GM21367 (cell line): ENCODE results near the gene ELN.
A peak's percentile ranks its signal among the peaks of the same experiment; 100 is the strongest.
"Not testable (repeated sequence)": the region's sequence is repeated elsewhere in the genome, so short reads cannot be mapped to it uniquely, and the experiment has no call there.

Experiments used
- ATAC-seq: cut with Tn5 transposase; IDR thresholded peaks from one replicate; pipeline ENCODE4 v1.9.1; 2021; ENCODE audit not compliant: unreplicated experiment

The ELN gene

GRCh38 chr7:74000489-74001149 lies 27.4 kb upstream of the ELN start:
- no peak for ATAC-seq

DNA sequence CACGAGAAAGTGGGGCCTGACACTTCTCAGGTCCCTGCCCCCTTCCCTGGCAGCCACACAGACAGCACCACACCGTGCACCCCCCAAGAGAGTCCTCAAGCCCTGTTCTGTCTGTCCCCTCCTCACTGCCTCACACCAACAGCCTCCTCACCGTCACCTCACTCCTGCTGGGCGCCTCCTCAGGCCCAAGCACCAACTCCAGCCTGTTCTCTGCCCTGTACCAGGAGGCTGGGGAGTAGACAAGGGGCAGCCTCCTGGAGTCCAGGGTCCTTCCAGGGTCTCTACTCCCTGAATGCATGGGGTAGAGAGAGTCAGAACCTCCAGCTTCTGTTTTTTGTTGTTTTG lies 26.9 kb upstream of the ELN start:
- no peak for ATAC-seq

DNA sequence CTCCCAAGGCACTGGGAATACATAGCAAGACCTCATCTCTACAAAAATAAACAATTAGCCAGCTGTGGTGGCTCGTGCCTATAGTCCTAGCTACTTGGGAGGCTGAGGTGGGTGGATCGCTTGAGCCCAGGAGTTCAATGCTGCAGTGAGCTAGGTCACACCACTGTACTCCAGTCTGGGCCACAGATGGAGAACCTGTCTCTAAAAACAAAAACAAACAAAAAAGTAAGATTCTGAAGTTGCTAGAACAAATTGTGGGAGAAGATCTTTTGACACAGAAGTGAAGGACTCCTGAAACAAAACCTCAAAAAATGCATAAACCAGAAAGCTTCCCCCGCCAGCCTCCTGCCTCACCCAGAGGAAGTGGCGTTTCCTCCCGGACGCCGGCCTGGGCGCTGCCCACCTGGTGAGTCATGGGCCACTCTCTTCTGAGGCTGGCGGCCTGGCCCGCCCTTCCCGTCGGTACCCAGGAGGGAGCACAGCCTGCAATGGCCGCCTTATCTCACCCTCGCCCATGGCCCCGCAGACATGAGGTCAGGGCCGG lies 25.4 kb upstream of the ELN start:
- no peak for ATAC-seq

- ATAC-seq, result no peak
Observed at GRCh38 chr7:74003621-74004020, 24.4 kb upstream of the ELN start.

DNA sequence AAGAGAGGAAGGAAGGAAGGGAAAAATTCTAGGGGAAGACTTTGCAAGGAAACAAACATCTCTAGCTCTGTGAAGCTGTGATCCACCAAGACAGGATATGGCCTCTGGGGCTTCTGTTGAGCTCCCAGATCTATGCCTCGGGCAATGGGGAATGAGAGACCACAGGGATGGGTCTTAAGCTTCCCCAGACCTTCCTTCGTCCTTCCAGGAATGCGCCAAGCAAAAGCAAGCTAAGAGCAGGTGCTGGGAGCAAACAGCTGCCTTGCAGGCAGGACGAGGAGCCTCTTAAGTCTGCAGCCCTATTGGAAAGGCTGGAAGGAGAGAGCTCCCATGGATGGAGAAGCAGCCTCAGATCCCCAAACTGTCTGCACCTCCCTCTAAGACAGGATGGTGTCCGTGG lies 21.9 kb upstream of the ELN start:
- ATAC-seq, result no peak

GRCh38 chr7:74006451-74007241 lies 21.3 kb upstream of the ELN start:
- ATAC-seq, result no peak

DNA sequence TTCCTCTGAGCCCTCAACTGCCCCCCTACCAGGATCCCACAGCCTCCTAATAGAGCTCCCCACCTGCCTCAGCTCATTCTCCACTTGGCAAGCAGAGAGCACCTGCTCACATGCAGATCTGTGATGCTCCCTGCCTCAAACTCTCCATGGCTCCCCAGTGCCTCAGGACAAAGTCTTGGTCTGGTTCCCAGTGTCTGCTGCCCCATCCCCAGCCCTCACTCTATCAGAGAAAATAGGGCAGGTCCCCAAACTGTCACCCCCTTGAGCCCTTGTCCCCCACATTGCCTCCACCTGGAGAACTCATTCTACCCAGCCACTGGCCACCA lies 20.8 kb upstream of the ELN start:
- no peak for ATAC-seq

GRCh38 chr7:74008687-74009086 lies 19.3 kb upstream of the ELN start:
- no peak for ATAC-seq

- ATAC-seq, result no peak
Observed at GRCh38 chr7:74009719-74010118, 18.3 kb upstream of the ELN start.

GRCh38 chr7:74010407-74010806 lies 17.6 kb upstream of the ELN start:
- ATAC-seq, result no peak

- not testable (repeated sequence) for ATAC-seq
Observed at GRCh38 chr7:74011421-74011820, 16.6 kb upstream of the ELN start.

- peak; percentile 91 for ATAC-seq
Observed at GRCh38 chr7:74012842-74013249, 15.1 kb upstream of the ELN start.

GRCh38 chr7:74013539-74014272 lies 14.3 kb upstream of the ELN start:
- ATAC-seq, result no peak

DNA sequence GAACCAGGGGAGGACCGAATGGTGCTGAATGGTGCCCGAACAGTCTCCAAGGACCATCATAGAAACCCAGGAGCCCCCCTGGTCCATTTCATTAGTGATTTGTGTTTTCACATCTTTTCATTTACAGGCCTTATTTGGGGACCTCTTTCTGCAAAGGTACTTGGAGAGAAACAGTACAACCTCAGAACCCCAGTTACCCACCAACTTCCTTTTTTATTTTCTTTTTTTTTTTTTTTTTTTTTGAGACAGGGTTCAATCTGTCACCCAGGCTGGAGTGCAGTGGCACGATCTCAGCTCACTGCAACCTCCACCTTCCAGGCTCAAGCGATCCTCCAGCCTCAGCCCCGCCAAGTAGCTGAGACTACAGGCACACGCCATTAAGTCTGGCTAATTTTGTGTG lies 13.0 kb upstream of the ELN start:
- no peak for ATAC-seq

DNA sequence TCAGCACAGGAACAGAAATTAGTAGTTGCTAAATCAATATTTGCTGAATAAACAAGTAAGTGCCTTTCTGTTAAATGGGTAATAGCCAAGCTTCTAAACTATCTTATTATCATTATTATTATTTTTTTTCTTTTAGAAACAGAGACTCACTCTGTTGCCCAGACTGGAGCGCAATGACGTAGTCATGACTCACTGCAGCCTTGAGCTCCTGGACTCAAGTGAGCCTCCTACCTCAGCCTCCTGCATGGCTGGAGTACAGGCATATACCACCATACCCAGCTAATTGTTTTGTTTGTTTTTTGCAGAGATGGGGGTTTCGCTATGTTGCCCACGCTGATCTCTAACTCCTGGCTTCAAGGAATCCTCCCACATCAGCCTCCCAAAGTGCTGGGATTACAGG lies 12.3 kb upstream of the ELN start:
- no peak for ATAC-seq

- no peak for ATAC-seq
Observed at GRCh38 chr7:74017125-74017524, 10.8 kb upstream of the ELN start.

DNA sequence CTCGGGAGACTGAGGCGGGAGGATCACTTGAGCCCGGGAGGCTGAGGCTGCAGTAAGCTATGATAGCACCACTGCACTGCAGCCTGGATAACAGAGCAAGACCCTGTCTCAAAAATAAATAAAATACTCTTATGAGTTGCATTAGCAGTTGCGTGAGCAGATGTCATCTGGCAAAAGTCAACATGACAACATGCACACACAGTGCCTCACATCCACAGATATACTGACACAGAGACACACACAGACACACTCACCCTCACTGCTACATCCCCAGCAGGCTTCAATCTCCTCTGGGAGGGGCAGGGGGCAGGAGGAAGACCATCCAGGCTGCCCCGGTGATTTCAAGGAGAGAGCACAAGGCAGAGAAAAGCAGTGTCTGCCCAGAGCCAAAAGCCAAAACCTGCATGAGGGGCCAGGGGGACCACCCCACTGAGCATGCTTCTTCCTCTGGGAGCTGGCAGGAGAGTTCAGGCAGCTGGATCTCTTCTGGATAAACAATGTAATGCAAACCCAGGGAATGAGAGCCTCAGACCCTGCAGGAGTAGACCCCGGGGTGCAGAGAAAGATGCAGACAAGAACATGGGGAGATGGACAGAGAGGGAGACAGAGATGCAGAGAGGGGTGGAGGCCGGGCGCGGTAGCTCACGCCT lies 9.6 kb upstream of the ELN start:
- ATAC-seq, result no peak

GRCh38 chr7:74019149-74019548 lies 8.8 kb upstream of the ELN start:
- no peak for ATAC-seq

- ATAC-seq, result no peak
Observed at GRCh38 chr7:74020390-74020789, 7.6 kb upstream of the ELN start.

GRCh38 chr7:74021546-74022320 lies 6.2 kb upstream of the ELN start:
- ATAC-seq, result no peak

DNA sequence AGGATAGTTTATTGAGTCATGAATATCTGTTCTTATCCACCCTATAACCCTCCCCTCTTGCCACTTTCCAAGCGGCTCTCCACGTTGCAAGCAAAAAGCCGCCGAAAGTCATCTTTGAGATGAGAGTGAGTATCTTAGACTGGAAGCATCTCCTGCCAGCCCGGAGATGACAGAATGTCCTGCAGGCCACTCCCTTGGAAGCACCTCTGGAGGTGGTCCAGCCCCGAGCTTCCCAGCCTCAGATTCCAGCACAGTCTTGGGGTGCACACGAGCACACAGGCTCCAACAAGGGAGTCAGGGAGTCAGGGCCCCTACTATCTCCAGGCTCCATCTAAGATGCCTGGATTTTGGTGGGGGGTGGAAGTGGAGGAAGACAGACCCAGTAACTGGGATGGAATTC lies 5.5 kb upstream of the ELN start:
- ATAC-seq, result no peak
